Measurements from ENCODE around the gene RTP5.

The RTP5 gene

GRCh38 chr2:241857572-241858121 is 11.9 kb upstream of the RTP5 start:
- no peak for DNase-seq (ENCODE audit: low read depth)

- DNase-seq (ENCODE audit: low read depth), result peak; percentile 67
Measured at GRCh38 chr2:241858206-241859016, 11.1 kb upstream of the RTP5 start, which contains the start of gene PDCD1. Gene PDCD1 (minus strand): TSS chr2:241858894. CDS start chr2:241858838, 56 bp downstream.

- no peak for DNase-seq (ENCODE audit: low read depth)
Measured at GRCh38 chr2:241859017-241859435, 10.5 kb upstream of the RTP5 start.

- peak; percentile 58 for DNase-seq (ENCODE audit: low read depth)
Measured at GRCh38 chr2:241859436-241860183, 9.9 kb upstream of the RTP5 start.

GRCh38 chr2:241860184-241861078 is 9.1 kb upstream of the RTP5 start:
- DNase-seq (ENCODE audit: low read depth), result no peak

- no peak for DNase-seq (ENCODE audit: low read depth)
Measured at GRCh38 chr2:241861264-241861663, 8.3 kb upstream of the RTP5 start.

GRCh38 chr2:241862093-241862492 is 7.4 kb upstream of the RTP5 start:
- no peak for DNase-seq (ENCODE audit: low read depth)

- DNase-seq (ENCODE audit: low read depth), result no peak
Measured at GRCh38 chr2:241862775-241863535, 6.6 kb upstream of the RTP5 start.

GRCh38 chr2:241863536-241863954 is 6.0 kb upstream of the RTP5 start:
- peak; percentile 44 for DNase-seq (ENCODE audit: low read depth)

GRCh38 chr2:241864168-241864849 is 5.2 kb upstream of the RTP5 start:
- no peak for DNase-seq (ENCODE audit: low read depth)

GRCh38 chr2:241864850-241865213 is 4.7 kb upstream of the RTP5 start:
- DNase-seq (ENCODE audit: low read depth), result no peak

GRCh38 chr2:241865416-241865956 is 4.0 kb upstream of the RTP5 start:
- no peak for DNase-seq (ENCODE audit: low read depth)

GRCh38 chr2:241865957-241866789 is 3.4 kb upstream of the RTP5 start:
- DNase-seq (ENCODE audit: low read depth), result no peak

- no peak for DNase-seq (ENCODE audit: low read depth)
Measured at GRCh38 chr2:241866790-241867645, 2.5 kb upstream of the RTP5 start.

- DNase-seq (ENCODE audit: low read depth), result peak; percentile 63
Measured at GRCh38 chr2:241867776-241868420, 1.6 kb upstream of the RTP5 start.

GRCh38 chr2:241868661-241869081 is 858 bp upstream of the RTP5 start:
- DNase-seq (ENCODE audit: low read depth), result no peak

GRCh38 chr2:241870081-241870541 is 582 bp downstream of the RTP5 start:
- no peak for DNase-seq (ENCODE audit: low read depth)
